HG03521 (cell line): ENCODE data around the gene GAREM1.
A peak's percentile ranks its signal among the peaks of the same experiment; 100 is the strongest.
"Not testable (repeated sequence)": the region's sequence is repeated elsewhere in the genome, so short reads cannot be mapped to it uniquely, and the experiment has no call there.

Experiments
- ATAC-seq: cut with Tn5 transposase; IDR thresholded peaks from one replicate; pipeline ENCODE4 v1.9.1; 2021; ENCODE audit warnings: mild to moderate bottlenecking, moderate library complexity; ENCODE audit not compliant: unreplicated experiment

GAREM1 gene

GRCh38 chr18:32470714-32471633, at the start of gene GAREM1:
GAREM1 (minus strand) TSS chr18:32470882; CDS start chr18:32470428, 454 bp downstream.
- peak; percentile 96 for ATAC-seq

GRCh38 chr18:32511147-32511546, 40.5 kb upstream of the GAREM1 start:
- ATAC-seq = no peak

DNA sequence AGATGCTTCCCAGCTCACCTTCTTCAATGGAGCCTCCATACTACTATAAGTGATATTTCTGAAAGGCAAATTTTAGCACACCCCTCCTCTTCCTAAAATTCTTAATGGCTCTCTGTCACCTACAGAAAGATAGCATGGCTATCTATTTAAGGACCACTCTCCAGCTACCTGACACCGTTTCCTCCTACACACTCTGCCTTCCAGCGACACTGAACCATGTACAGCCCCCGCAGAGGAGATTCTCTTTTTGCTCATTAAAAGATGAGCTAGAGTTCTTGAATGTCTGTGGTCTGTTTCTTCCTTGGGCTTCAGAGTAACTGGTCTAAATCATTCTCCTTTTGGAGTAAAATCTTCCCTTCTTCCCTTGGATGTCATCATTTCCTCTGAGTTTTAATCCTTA, 38.4 kb upstream of the GAREM1 start:
- ATAC-seq = no peak

DNA sequence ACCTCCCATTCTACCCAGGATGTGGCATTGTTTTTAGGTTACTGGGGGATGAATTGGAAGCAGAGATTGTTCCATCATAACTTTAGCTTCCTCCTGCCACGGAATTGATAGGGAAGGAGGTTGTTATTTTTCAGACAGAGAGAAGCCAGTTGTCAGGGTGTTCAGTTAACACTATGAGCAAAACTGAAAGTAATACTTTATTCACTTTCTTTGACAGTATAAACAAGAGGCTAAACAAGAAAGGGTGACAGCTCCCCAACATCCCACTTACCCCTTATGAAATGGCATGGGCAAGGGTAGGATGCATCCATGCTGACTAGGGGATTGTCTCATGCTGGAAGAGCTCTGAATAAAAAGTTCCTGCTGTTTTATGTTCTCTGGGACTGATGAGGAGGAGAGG, 36.4 kb upstream of the GAREM1 start:
- no peak for ATAC-seq

- no peak for ATAC-seq
Measured at GRCh38 chr18:32502014-32502413, 31.3 kb upstream of the GAREM1 start.

DNA sequence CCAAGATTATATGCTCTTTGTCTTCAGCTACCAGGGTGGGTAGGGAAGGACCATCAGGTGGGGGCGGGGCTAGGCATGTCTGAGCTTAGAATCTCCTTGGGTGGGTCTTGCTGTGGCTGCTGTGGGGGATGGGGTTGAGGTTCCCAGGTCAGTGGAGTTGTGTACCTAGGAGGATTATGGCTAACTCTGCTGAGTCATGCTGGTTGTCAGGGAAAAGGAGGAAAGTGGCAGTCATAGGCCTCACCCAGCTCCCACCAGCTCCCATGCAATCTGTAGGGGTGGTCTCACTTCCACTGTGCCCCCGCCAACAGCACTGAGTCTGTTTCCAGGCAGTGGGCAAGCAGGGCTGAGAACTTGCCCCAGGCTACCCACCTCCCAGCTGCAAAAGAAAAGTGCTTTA, 30.6 kb upstream of the GAREM1 start:
- ATAC-seq = not testable (repeated sequence)

- no peak for ATAC-seq
Measured at GRCh38 chr18:32483002-32483401, 12.3 kb upstream of the GAREM1 start.

DNA sequence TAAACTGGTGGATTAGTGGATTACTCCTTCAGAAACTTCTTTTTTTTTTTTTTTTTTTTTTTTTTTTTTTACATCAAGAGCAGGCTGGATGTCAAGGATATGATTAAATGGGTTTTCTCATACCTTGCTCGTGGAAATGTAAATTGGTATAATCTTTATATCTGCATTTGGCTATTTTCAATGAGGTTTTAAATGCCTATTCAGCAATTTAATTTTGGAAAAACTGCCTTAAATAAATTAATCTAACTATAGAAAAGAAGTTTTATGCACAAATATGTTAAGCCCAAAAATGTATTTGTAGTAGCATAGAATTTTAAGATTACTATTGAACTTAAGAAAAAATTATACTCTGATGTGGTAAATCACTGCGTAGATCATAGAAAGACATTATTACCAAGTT, 11.4 kb upstream of the GAREM1 start:
- ATAC-seq = no peak

DNA sequence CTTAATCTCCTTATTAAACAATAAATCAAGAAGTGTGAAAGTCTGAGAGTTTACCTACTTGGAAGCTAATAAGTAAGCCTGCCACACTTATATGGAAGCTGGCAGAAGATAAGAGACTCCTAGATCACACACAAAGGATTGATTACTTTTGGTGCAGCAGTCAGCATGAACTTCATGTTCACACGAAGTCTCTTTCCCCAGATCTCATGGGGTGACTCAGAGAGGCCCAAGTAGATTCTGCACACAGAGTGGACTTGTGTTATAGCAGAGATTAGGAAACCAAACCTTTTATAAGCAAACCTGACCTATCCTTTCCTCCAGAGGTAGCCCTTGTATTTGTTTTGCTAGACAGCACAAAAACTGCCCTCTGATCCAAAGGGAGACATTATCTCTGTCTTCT, 9.9 kb upstream of the GAREM1 start:
- ATAC-seq = no peak

GRCh38 chr18:32478807-32479206, 8.1 kb upstream of the GAREM1 start:
- ATAC-seq = no peak

GRCh38 chr18:32478317-32478716, 7.6 kb upstream of the GAREM1 start:
- no peak for ATAC-seq

DNA sequence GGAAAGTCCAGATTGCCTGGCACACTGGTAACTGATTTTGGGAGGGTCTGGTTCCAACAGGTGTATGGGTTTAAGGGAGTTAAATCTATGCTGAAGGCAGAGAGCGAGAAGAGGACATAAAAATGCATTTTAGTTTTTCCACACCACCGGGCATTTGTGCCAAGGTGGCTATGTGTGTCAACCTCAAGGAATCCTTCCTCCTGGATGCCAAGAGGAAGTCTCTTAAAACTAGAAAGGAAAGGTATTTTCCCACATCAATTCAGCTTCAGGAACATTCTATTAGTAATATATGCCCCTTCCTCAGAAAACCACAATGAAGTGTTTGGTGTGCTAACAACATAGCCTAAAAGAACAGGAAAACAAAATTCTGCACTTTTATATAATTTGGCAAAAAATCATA, 5.4 kb upstream of the GAREM1 start:
- ATAC-seq = no peak

GRCh38 chr18:32475069-32475468, 4.4 kb upstream of the GAREM1 start:
- not testable (repeated sequence) for ATAC-seq

DNA sequence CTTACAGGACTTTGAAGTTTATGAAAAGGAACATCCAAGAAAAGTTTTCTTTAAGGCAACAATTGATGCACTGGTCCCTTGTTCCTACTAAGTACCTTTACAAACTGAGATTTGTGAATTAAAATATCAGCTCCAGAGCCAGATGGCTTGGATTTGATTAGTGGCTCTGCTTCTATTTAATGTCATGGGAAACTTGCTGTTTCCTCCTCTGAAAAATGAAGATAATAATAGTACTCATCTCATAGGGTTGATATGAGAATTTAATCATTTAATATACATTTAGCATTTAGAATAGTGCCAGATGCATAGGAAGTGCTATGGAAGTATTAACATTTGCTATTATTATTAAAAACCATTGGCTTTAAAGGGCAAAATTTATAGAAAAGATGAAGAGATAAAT, 2.6 kb upstream of the GAREM1 start:
- ATAC-seq = no peak

DNA sequence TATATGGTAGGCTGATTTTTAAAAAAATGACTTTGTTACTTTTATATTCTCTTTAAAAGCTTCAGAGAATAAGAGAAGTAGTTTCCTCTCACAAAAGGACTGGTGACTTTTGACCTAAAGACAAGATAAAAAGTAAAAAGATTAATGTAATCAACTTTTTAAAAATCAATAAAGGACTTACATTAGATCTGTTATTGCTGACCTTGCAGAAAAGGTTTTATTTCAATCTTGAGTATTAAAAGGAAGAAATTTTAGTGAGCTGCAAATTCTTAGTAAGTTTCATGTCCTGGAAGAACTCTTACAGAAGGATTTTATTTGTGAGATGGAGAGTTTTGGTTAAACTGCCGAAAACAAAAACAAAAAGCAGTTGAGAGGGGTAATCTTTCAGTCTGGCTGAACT, 2.2 kb upstream of the GAREM1 start:
- ATAC-seq = no peak

DNA sequence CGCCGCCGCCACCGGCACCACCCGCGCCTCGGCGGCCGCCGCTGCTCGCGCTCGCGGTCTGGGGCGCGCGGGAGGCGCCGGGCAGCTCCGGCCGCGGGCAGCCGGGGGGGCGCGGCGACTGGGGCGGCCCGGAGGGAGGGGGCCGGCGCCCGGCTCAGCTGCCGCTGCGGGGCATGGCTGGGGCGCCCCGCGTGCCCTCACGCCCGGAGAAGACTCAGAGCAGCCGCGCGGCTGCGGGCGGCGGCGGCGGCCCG, 295 bp downstream of the GAREM1 start:
- no peak for ATAC-seq

GRCh38 chr18:32469691-32470459, 807 bp downstream of the GAREM1 start:
- no peak for ATAC-seq

GRCh38 chr18:32469190-32469651, 1.5 kb downstream of the GAREM1 start:
- no peak for ATAC-seq

DNA sequence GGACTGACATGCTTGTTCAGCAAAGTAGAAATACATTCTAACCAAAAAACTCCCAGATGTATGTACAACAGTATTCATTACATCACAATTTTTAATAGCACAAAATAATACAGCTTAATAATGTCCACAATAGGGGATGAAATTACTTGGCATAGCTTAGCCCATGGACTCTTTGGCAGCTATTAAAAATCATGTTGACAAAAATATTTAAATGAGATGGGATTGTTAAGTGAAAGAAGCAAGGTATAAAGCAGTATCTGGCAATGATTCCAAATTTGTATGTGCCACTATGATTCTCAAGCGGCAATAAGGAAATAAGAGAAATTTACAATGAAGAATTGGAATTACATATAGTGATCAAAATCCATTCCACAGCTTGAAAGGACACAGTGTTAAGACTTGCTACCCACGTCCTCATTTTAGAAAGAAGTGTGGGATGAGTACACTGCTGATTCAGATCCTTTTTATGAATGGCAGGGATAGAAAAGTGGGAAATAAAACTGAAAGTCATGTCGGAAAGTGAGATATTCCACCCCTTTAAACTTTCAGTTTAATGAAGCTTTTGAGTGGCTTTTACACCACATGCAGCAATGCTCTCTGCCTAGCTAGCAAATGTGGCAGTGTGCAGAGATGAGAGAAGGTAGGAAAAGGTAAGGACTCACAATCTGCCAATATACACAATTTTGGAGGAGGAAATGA, 2.4 kb downstream of the GAREM1 start:
- no peak for ATAC-seq

GRCh38 chr18:32461709-32462272, 8.9 kb downstream of the GAREM1 start:
- no peak for ATAC-seq

GRCh38 chr18:32460171-32460731, 10.4 kb downstream of the GAREM1 start:
- no peak for ATAC-seq
